HUES64 (cell line): ENCODE data around the gene TMCC3.

ENCODE experiments used
- H3K27ac ChIP-seq: 2 replicates; pipeline ENCODE4 v1.7.0; 2013; ENCODE audit warnings: low read depth, low read length, inconsistent platforms
- H3K27me3 ChIP-seq: 2 replicates; pipeline ENCODE4 v1.6.1; 2013; ENCODE audit warnings: mild to moderate bottlenecking, low read length; ENCODE audit not compliant: insufficient read depth
- H3K36me3 ChIP-seq: 2 replicates; pipeline ENCODE4 v1.6.1; 2013; ENCODE audit warnings: mild to moderate bottlenecking, low read length; ENCODE audit not compliant: insufficient read depth
- H3K4me1 ChIP-seq: 2 replicates; pipeline ENCODE4 v1.6.1; 2013; ENCODE audit warnings: mild to moderate bottlenecking, low read length, moderate library complexity; ENCODE audit not compliant: insufficient read depth
- H3K4me3 ChIP-seq: 2 replicates; pipeline ENCODE4 v1.5.1; 2013; ENCODE audit warnings: mild to moderate bottlenecking, low read length, moderate library complexity
- H3K9ac ChIP-seq: 2 replicates; pipeline ENCODE4 v1.6.1; 2013; ENCODE audit warnings: mild to moderate bottlenecking, low read depth, low read length
- H3K9me3 ChIP-seq: 2 replicates; pipeline ENCODE4 v1.6.1; 2013; ENCODE audit warnings: low read depth, low read length; ENCODE audit not compliant: insufficient read depth
- WGBS: fragments of 150-250, 120-280 bp; methylation state at CpG from one replicate; pipeline ENCODE4 v1.1.7; 2013; ENCODE audit warnings: missing lambda C conversion rate; 5-methylcytosine and 5-hydroxymethylcytosine counted together

TMCC3 gene

GRCh38 chr12:94545935-94546771 lies 104.2 kb downstream of the TMCC3 start:
- Histone ChIP-seq H3K4me1 (no peaks in the 10 kb centered on the region), H3K9me3 (peaks cover 19% of the 10 kb centered on the region), H3K27ac (no peak overlapping the region), H3K9ac (no peak overlapping the region), H3K36me3 (no peaks in the 10 kb centered on the region), H3K4me3 (no peak overlapping the region), H3K27me3 (no peaks in the 10 kb centered on the region)
- 68% methylated on average over 16 of the region's 17 CpGs for WGBS

GRCh38 chr12:94544355-94544754 lies 106.0 kb downstream of the TMCC3 start:
- H3K9ac ChIP-seq, result no peak overlapping the region
- WGBS, result 93% methylated on average over 3 of the region's 4 CpGs
- H3K4me3 ChIP-seq, result no peak overlapping the region
- no peaks in the 10 kb centered on the region for H3K27me3 ChIP-seq
- no peak overlapping the region for H3K27ac ChIP-seq
- H3K9me3 ChIP-seq, result peaks cover 19% of the 10 kb centered on the region
- H3K4me1 ChIP-seq, result no peaks in the 10 kb centered on the region
- no peaks in the 10 kb centered on the region for H3K36me3 ChIP-seq

GRCh38 chr12:94538318-94538717 lies 112.0 kb downstream of the TMCC3 start:
- peaks cover 5% of the 10 kb centered on the region; the same call in 1 of the 2 replicates for H3K4me1 ChIP-seq
- H3K9ac ChIP-seq, result no peak overlapping the region
- no peaks in the 10 kb centered on the region for H3K36me3 ChIP-seq
- no peaks in the 10 kb centered on the region for H3K9me3 ChIP-seq
- no peak overlapping the region for H3K27ac ChIP-seq
- no peaks in the 10 kb centered on the region for H3K27me3 ChIP-seq
- no peak overlapping the region for H3K4me3 ChIP-seq

- Histone ChIP-seq H3K4me3 (no peak overlapping the region), H3K9me3 (no peaks in the 10 kb centered on the region), H3K4me1 (peaks cover 5% of the 10 kb centered on the region; the same call in 1 of the 2 replicates), H3K9ac (no peak overlapping the region), H3K36me3 (no peaks in the 10 kb centered on the region), H3K27me3 (no peaks in the 10 kb centered on the region), H3K27ac (no peak overlapping the region)
- WGBS, result 92% methylated on average over 11 of the region's 11 CpGs
Observed at GRCh38 chr12:94536040-94536965, 114.1 kb downstream of the TMCC3 start.

- no peak overlapping the region for H3K9ac ChIP-seq
- H3K27ac ChIP-seq, result no peak overlapping the region
- H3K36me3 ChIP-seq, result no peaks in the 10 kb centered on the region
- H3K4me1 ChIP-seq, result peaks cover 5% of the 10 kb centered on the region; the same call in 1 of the 2 replicates
- WGBS, result 83% methylated on average over 7 of the region's 7 CpGs
- H3K27me3 ChIP-seq, result no peaks in the 10 kb centered on the region
- H3K9me3 ChIP-seq, result no peaks in the 10 kb centered on the region
- no peak overlapping the region for H3K4me3 ChIP-seq
Observed at GRCh38 chr12:94535510-94535921, 114.8 kb downstream of the TMCC3 start.

- H3K27me3 ChIP-seq, result no peaks in the 10 kb centered on the region
- no peak overlapping the region for H3K9ac ChIP-seq
- 88% methylated on average over 14 of the region's 14 CpGs for WGBS
- H3K36me3 ChIP-seq, result no peaks in the 10 kb centered on the region
- H3K4me3 ChIP-seq, result no peak overlapping the region
- H3K27ac ChIP-seq, result no peak overlapping the region
- no peaks in the 10 kb centered on the region for H3K9me3 ChIP-seq
- H3K4me1 ChIP-seq, result peaks cover 5% of the 10 kb centered on the region; the same call in 1 of the 2 replicates
Observed at GRCh38 chr12:94534774-94535509, 115.4 kb downstream of the TMCC3 start.

GRCh38 chr12:94534278-94534677 lies 116.1 kb downstream of the TMCC3 start:
- H3K36me3 ChIP-seq, result no peaks in the 10 kb centered on the region
- no peak overlapping the region for H3K9ac ChIP-seq
- 88% methylated on average over 6 of the region's 6 CpGs for WGBS
- H3K27ac ChIP-seq, result no peak overlapping the region
- H3K27me3 ChIP-seq, result no peaks in the 10 kb centered on the region
- H3K4me1 ChIP-seq, result peaks cover 5% of the 10 kb centered on the region; the same call in 1 of the 2 replicates
- no peaks in the 10 kb centered on the region for H3K9me3 ChIP-seq
- no peak overlapping the region for H3K4me3 ChIP-seq

GRCh38 chr12:94532490-94533422 lies 117.6 kb downstream of the TMCC3 start:
- 42% methylated on average over 14 of the region's 16 CpGs for WGBS
- Histone ChIP-seq H3K9ac (no peak overlapping the region), H3K4me1 (peaks cover 5% of the 10 kb centered on the region; the same call in 1 of the 2 replicates), H3K27ac (no peak overlapping the region), H3K36me3 (no peaks in the 10 kb centered on the region), H3K9me3 (no peaks in the 10 kb centered on the region), H3K4me3 (no peak overlapping the region), H3K27me3 (no peaks in the 10 kb centered on the region)

GRCh38 chr12:94531196-94531720 lies 119.1 kb downstream of the TMCC3 start:
- H3K4me3 ChIP-seq, result no peak overlapping the region
- H3K9ac ChIP-seq, result no peak overlapping the region
- no peak overlapping the region for H3K27ac ChIP-seq
- H3K36me3 ChIP-seq, result no peaks in the 10 kb centered on the region
- H3K9me3 ChIP-seq, result no peaks in the 10 kb centered on the region
- WGBS, result over 99% methylated on average over 6 of the region's 6 CpGs
- no peaks in the 10 kb centered on the region for H3K27me3 ChIP-seq
- peaks cover 5% of the 10 kb centered on the region; the same call in 1 of the 2 replicates for H3K4me1 ChIP-seq

- Histone ChIP-seq H3K4me3 (no peak overlapping the region), H3K9ac (no peak overlapping the region), H3K27me3 (no peaks in the 10 kb centered on the region), H3K36me3 (no peaks in the 10 kb centered on the region), H3K4me1 (no peaks in the 10 kb centered on the region), H3K27ac (no peak overlapping the region), H3K9me3 (no peaks in the 10 kb centered on the region)
- WGBS, result 100% methylated on average over 1 of the region's 2 CpGs
Observed at GRCh38 chr12:94525951-94526350, 124.4 kb downstream of the TMCC3 start.
